Retinal pigment epithelial cell (primary cell): Measurements from ENCODE around the gene KYNU.
"Not testable (repeated sequence)": the region's sequence is repeated elsewhere in the genome, so short reads cannot be mapped to it uniquely, and the experiment has no call there.

Experiments
- DNase-seq: peaks from one replicate; pipeline ENCODE4 v3.0.0-alpha.2; 2010; ENCODE audit warnings: low read depth
- H3K4me3 ChIP-seq: 2 replicates; pipeline ENCODE4 v1.5.1; 2011; ENCODE audit warnings: mild to moderate bottlenecking, low read length, control low read depth, moderate library complexity
- CTCF ChIP-seq: conservative IDR thresholded peaks from 2 replicates; pipeline ENCODE4 v1.5.1; 2011; ENCODE audit warnings: low read depth, low read length, control low read depth, inconsistent platforms

Gene KYNU

GRCh38 chr2:143088388-143088787 lies 210.9 kb downstream of the KYNU start:
- H3K4me3 ChIP-seq, result no peak overlapping the region
- no peak for DNase-seq
- no peak for TF ChIP-seq CTCF

GRCh38 chr2:143089520-143089919 lies 212.1 kb downstream of the KYNU start:
- not testable (repeated sequence) for DNase-seq, H3K4me3 ChIP-seq
